HuH-7 (cell line): ENCODE measurements around the gene SCAMP2.

ENCODE experiments used
- DNase-seq: peaks from one replicate; pipeline ENCODE4 v3.0.0; 2011; ENCODE audit warnings: low spot score

SCAMP2 gene

DNA sequence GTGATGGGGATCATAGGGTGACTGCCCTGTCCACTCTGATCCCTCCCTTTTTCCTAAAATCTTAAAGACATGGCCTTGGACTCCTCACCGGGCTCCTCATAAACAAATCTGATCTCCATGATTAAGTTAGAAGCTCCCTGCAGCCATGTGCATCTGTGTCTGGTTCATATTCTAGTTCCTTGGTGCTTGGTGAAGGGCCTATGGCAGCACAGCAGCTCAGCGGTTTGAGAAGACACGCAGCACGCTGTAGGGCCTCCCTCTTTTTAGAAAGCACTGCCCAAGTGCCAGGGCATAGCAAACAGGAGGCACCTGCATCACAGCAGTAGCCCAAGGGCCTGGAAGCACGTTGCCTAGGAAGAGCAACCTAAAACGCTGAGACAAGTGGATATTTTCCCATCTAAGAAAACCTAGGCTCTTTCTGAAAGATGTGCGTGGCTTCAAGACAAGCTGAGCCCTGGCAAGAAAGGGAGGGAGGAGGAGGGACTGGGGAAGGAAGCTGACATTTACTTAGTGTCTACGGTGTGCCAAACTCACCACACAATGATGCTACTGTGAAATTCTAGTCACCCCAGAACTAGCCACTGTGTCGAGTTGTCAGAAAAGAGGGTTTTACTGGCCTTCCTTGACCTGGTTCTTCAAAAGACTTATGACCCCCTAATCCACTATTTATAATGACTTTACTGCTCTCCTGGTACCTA is 15.3 kb downstream of the SCAMP2 start:
- no peak for DNase-seq

DNA sequence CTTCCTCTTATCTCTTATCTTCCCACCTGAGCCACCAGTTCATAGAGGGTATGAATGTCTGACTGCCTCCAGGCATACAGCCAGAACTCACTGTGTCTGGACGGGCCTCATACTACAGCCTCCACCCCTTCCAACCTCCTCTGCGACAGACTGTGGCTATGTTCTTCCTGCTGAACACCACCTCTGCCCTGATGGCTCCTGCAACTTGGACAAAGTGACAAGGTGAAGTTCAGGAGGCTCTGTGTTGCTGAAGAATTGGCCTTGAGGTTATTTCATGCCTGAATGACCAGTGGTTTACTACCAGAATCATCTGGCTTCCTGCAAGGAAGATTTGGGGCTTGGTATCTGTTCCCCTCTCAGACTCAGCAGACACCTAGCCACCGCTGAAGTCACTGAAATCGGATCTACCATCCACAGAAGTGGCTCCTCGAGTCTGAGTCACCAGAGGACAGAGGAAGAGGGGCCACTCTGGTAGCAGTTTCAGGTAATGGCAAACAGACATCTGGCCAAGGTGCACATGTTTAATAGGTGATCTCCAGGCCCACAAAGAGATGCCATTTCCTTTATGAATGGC is 16.0 kb downstream of the SCAMP2 start:
- no peak for DNase-seq

DNA sequence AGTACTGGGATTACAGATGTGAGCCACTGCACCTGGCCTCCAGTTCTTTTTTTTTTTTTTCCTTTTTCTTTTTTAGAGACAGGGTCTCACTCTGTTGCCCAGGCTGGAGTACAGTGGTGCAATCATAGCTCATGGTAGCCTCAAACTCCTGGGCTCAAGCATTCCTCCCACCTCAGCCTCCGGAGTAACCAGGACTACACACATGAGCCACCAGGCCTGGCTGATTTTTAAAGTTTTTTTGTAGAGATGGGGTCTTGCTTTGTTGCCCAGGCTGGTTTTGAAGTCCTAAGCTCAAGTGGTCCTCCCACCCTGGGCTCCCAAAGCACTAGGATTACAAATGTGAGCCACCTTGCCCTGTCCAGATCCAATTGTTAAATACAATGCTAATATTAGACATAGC is 16.6 kb downstream of the SCAMP2 start:
- DNase-seq: no peak

DNA sequence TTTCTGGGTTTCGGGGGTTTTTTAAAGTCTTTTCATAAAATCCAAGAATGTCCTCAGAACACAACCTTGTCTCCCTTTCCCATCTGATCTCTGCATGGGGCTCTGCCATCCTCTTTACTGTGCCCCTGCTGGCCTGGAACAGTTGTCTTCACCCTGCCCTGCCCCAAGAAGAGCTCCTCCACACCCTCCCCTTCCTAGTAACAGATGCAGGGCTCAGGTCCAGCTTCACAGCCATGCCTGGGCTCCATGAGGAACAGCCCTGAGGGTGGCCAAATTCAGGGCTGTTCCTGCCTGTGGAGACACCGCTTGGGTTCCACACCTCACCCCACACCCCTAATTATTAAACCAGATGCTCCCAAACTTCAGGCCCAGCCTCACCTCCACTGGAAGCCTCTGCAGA is 17.3 kb downstream of the SCAMP2 start:
- DNase-seq: no peak

DNA sequence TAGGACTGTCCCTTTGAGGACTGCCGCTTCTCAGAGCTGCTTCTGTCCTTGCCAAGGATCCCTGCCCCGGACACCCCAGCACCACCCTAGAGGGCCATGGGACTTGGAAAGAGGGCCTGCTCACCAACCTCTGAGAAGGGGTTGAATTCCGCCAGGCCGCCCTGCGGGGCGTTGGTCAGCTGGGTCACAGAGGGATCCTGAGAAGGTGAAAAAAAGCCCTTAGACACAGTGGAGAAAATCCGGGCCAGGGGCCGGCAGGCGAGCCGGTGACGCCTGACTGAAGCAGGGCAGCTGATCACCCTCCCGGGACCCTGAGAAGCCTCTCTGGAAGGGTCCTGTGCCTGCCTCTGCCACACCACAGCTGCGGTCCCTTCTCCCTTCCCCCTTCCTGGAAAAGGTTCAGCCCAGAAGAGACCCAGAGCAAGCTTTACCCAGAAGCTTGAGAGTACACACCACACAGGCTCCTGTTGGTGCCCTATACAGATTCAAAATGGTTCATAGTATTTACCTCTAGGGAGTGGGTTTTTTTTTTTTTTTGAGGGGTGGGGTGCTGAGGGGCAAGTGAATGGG is 18.6 kb downstream of the SCAMP2 start:
- DNase-seq: no peak

DNA sequence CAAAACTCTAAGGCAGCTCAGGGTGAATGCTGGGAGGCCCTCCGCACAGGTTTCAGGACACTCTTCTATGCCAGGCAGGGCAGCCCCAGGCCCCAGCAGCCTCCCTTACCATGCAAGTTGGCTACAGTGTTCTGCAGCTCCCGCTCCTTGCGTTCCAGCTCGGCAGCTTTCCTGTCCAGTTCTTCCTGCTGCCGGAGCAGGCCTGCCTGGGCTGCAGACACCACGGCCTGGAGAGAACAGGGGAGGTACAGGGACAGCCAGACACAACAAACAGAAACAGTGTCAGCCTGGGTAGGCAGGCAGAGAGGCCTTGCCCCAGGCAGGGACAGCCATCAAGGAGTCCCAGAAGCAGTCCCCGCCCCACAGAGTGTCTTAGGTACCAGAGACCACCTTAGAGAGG is 21.2 kb downstream of the SCAMP2 start:
- DNase-seq: no peak

DNA sequence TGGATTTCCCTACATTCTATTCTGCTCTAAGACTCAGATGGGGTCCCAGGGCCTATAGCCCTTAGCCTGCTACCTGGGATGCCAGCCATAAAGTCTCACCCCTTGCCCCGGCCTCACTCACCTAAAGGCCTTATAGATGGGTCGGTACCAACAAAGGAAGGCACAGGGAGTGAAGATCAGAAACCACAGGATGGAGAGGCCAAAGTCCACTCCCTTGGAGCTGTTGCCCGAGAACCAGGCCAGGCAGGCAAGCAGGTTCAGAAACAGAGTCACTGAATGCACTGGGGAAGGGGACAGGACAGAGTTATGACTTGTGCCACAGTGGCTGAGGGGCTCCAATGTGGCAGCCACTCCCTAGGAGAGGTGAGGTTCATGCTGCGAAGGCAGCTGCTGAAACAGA is 22.8 kb downstream of the SCAMP2 start:
- DNase-seq: no peak

DNA sequence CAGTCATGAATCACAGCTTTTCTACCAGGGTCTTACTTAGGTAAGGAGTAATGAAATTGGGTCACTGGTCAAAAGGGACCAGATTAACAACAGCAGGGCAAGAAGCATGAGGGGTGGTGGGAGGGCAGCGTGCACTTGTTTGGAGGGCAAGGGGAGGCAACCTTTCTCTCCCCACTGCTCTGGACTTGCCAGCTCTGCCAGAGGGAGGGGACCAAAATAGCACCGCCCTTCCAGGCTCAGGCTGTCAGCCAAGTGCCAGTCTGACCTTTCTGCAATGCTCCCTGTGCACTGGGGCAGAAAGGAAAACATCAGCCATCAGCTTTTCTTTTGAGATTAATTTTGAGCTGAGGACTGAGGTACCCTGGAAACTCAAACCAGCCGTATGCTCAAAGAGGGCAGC is 25.7 kb downstream of the SCAMP2 start:
- no peak for DNase-seq

DNA sequence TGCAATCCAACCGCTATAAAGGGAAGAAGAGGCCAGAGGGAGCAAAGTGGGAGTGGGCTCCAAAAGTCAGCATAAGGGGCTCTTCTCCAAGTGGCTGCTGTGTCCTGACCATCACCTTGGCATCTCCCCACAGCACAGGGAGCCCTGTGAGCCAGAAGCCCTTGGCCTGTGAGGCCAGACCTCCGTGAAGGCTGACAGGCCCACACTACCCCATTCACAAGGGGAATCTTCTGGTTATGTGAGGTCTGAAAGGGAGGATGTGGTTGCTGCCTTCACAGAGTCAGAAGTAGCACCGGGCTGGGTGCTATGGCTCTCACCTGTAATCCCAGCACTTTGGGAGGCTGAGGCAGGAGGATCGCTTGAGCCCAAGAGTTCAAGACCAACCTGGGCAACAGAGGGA is 27.6 kb downstream of the SCAMP2 start:
- DNase-seq: no peak

DNA sequence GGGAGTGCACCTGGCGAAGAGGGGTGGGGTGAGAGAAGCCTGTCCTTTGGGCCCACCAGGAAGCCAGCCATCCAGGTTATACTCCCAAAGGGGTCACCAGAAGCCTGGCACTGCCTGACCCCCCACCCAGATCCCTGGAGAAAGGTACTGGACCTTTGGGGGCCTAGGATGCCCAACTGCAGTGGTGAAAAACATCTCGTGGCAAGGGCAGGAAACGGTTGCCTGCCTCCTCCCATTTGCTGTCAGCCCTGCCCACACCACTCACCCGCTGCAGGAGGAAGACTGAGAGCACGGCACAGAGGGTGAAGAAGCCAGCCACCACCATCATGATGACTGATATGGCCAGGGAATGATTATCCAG is 28.0 kb downstream of the SCAMP2 start:
- no peak for DNase-seq

DNA sequence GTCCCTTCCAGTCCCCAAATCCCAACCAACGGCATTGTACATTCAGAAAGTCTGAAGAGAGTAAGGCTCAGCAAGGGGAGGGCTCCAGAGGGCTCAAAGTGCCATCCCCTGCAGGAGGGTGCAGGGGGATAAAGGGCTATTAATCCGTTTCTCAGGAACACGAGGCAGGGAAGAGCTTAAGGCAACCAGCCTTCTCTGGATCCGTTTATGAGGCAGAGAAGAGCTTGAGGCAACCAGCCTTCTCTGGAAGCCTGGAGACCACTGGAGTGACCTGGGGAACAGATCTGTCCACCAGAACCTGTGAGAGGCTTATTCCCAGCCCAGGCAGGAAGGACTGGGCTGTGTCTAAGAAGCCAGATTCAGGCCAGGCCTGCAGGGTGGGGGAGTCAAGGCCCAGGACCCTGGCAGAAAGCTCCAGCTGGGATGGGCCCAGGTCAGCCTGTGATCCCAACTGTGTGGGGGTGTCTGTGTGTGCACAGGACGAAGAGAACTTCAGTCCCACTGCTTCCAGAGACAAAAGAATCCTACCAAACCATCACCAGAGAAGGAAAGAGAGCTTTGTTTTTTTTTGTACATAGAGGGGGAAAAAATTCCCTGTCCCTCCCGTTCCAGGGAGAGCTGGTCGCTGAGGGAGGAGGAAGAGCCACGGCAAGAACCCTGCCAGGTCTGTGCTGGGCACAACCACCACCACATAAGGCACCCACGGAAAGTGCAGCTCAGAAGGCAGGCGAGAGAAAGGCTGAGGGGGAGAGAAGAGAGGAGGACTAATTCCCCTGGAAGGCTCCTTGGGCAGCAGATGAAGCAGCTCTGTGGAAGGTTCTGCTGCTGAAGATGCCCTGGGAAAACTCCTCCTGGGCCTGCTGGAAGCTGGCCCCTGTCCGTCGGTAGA is 28.6 kb downstream of the SCAMP2 start:
- DNase-seq: no peak

DNA sequence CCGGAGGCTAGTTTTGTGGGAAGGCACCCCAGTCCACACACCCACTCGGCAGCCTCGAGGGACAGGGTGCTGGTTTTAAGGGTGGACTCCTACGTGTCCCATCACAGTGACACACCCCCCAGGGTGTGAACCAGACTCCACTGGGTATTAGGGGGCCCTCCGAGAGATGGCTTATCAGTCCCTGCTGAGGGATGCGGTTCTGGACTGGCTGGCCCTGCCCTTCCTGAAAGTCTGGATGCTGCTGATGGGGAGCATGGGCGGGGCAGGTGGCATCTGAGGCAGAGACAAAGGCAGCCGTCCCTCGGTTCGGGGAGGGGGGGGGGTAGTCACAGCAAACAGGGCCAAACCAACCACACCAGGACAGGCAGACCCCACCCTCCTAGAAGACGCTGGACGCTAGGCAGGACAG is 29.3 kb downstream of the SCAMP2 start:
- no peak for DNase-seq

DNA sequence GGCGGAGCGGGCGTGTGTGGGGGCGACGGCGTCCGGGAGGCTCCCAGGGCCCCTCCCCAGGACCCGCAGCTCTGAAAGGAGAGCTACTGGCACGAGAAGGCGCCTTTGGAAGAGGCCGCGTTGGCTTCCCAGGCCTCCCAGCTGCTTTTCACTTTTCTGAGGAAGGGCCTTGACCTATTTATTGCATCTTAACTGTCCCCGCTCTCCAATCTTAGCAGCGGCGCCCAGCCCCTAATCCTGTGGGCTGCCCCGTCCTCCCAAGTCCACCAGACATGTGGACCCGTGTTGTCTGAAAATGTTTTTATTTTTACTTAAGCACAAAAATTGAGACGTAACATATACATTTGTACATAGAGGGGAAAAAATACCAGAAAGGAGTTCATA is 29.7 kb downstream of the SCAMP2 start:
- DNase-seq: no peak

DNA sequence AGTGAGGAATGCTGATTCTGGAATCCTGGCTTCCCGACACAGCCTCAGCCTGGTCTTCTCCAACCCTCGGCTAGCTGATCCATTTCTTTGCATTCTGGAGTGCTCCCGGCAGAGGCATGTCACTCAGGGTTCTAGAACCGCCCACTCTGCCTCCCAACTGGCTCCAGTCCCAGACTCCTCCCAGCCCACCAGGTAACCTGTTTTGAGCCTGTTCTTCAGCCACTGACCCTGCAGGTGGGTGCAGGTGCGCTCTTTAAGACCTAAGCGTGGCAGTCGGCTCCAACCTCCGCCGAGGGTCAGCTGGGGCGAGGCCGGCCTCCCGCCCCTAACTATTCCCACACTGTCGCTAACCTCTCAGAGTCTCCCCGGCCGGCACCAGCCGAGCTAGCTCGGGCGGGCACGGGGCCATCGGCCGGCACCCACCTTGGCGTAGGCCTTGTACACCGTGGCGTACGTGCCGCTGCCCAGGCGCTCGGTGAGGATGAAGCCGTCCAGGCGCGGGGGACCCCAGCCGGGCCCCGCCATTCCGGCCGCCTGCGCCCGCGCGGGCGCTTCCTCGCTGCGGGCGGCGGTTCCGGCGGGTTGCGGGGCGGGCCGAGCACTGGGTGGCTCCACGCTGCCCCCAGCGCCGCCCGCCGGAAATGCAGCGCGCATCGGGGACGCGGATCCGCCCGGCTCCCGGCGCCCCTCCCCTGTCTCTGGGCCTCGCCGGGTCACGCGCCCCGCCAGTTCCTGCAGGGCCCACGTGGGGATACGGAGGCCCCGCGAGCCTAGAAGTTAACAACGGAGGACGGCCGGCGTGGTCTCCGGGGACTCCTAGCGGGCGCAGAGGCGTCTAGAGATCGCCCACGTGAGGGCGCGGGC is 30.4 kb downstream of the SCAMP2 start, which contains the start of gene ULK3:
Gene ULK3 (minus strand): TSS at position 576 of the 864 bp plus-strand sequence. CDS start 51 bp downstream, at position 525.
- peak; percentile 98 for DNase-seq

DNA sequence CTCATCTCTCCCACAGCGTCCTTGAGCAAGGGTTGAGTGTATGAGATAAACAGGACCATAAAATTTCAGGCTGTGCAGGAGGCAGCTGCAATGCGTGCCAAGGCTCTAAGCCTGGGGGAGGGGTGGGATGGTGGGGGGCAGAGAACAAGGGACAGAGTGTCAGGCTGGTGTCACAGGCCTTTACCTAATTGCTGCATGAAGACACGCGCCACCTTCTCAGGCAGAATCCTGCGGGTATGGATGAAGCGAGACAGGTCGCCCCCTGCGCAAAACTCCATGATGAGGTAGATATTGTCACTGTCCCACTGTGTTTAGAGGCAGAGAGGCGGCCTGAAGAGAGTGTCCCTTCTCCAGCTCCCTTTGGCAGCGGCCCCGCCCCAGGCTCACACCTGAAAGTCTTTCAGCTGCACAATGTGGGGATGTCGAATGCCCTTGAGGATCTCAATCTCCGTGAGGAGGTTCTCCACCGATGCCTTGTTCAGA is 31.2 kb downstream of the SCAMP2 start:
- DNase-seq: no peak

DNA sequence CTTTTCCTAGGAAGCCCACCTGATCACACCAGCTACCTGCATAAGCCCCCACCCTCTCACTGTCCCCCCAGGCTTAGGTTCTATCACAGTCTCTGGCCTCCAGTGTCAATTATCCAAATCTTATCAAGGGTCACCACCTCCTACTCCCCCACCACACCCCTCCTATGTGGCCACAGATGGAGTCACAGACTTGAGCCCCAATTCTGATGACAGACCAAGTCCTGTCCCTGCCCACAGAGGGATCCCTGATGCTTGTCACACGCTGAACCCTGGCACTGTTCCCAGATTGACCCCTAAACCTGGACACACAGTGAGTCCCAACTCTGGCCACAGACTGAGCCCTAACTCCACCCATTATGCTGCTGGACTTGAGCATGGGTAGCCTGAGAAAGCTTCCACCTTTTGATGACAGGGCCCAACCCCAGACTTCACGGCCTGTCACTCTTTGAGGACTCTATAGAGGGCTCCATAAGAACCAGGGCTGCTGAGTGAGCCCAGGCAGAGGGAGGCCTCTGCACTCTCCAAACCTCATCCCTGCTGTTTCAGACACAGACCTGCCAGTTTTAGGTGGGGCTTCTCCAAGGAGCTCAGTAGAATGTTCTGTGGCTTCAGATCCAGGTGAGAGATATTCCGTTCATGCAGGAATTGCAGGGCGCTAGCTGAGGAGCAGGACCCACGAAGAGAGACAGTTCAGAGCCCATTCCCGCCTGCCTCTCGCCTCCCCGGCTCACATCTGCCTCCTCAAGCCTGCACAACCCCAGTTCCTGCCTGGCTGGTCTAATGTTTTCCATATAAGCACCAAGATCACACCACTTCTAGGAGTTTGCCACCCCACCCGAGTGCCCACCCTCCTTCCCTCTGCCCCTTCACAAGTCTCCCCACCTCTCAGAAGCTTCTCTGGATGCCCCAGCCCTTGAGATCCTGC is 32.1 kb downstream of the SCAMP2 start:
- no peak for DNase-seq

DNA sequence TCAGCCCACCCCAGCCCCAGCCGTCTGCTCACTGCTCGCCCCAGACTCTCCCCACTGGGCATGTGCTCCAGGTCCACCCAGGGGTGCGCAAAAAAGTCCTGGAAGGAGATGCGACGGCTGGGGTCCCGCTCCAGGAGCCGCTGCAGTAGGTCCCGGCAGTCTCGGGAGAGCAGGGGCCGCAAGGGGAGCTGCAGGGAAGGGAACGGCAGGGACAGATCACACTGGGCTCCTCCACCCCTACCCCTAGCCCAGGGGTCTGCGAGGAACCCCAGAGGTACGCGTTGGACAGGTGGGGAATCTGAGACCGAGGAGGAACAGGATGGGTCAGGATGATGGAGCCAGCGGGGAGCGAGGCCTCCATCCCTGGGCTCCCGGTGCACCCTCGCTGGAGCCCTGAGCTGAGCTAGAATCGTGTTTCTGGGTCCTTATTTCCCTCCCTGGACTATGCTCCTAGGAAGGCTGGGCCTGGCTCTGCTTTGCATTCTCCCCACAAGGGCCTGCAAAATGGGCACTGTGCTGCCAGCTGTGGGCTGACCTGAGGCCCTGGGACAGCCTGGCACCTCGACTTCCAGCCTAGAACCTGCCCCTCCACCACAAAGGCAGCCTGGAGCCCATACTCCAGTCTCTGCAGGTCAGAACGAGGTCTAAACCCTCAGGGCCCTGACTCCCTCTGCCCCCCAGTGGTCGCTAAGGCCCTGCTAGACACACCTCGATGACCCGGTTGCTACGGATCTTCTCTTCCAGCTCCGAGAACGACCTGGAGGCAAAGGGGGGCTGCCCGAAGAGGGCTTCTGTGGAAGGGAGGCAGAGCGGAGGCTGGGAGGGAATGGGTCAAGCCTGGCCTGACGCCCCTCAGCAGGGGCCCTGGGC is 33.4 kb downstream of the SCAMP2 start:
- no peak for DNase-seq

DNA sequence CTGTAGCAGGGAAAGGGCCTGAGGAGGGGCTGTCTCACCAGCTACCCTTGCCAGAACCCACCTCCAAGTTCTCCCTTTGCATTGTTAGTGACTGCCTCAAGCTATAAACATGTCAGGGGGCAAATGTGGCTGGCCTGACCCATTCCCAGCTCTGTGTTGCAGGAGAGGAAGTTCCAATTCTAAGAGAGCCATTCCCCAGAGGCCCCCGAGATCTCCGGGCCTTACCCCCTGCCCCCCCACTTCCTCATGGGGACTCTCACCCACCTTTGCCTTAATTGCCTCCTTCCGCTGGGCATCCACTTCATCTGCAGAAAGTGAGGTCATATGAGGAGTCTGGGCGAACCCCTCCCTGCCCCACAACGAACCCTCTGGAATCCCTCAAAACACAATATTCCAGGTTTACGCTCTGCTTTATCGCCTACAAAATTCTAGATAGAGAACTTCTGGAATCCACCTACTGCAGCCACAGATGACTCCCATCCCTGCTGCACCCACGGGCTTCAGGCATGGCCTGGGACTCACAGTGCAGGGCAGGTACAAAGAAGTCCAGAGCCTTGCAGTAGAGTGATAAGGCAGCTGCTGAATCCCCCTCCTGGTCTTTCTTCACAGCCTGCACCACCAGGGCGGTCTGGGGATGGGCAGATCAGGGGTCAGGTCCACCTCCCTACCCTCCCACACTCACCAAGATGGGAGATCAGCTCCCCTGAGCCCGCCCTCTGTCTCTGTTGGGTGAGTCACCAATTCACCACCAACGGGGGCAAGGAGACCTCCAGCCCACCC is 34.2 kb downstream of the SCAMP2 start:
- no peak for DNase-seq

DNA sequence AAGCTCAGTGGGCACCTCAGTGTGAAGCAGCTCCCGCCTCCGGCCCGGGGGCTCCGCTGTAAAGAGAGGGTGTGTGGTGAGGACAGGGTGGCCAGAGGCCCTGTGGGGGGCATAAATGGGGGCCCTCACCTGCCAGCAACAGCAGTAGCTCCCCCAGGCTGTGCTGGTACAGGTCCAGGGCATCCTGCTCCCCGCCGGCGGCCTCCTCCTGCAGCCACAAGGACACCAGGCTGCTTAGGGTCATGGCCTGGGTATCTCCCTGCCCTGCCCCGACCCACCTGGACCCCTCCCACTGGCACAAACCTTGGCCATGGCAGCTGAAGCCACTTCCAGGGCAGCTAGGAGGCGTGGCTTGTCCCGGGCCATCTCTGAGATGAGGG is 35.0 kb downstream of the SCAMP2 start:
- no peak for DNase-seq
